Activated naive CD8-positive, alpha-beta T cell treated with anti-CD3 and anti-CD28 coated beads, Interleukin-2, amount 10 ng/mL, durations not matched to agents 7 days and 5 days (primary cell): Measurements from ENCODE around the gene AURKA. TPM values are rescaled to one million over a fixed set of nuclear protein-coding genes. Genes with fewer than 3 reads are reported as not detected.

ENCODE experiments used
- ATAC-seq: fragments of 150-1000 bp; cut with Tn5 transposase; one replicate; pipeline ENCODE4 v1.10.0; 2021; ENCODE audit warnings: low read depth, moderate library complexity
- POLR2A ChIA-PET: fragments of 350-600 bp; sonication (Branson Sonifier 250); formaldehyde crosslinking; loops from one replicate; lab custom pipeline; 2021; ENCODE audit warnings: antibody characterized with exemption; lab: Charles Lee
- DNase-seq: peaks from one replicate; pipeline ENCODE4 v3.0.0; 2021
- H3K27ac Mint-ChIP-seq: one replicate; pipeline ENCODE4 v1.8.0; 2022; ENCODE audit warnings: mild to moderate bottlenecking, mixed read lengths
- H3K27me3 Mint-ChIP-seq: one replicate; pipeline ENCODE4 v1.8.0; 2022; ENCODE audit warnings: mild to moderate bottlenecking, moderate library complexity, mixed read lengths
- H3K36me3 Mint-ChIP-seq: one replicate; pipeline ENCODE4 v1.8.0; 2021; ENCODE audit warnings: mild to moderate bottlenecking, mixed read lengths
- H3K4me1 Mint-ChIP-seq: one replicate; pipeline ENCODE4 v1.8.0; 2021; ENCODE audit warnings: mixed read lengths
- H3K4me3 Mint-ChIP-seq: one replicate; pipeline ENCODE4 v1.8.0; 2022; ENCODE audit warnings: mild to moderate bottlenecking, moderate library complexity, mixed read lengths
- H3K9me3 Mint-ChIP-seq: one replicate; pipeline ENCODE4 v1.8.0; 2021; ENCODE audit warnings: mixed read lengths
- total RNA-seq, 2 experiments: library from RNA; stranded (reverse); gene quantifications; one replicate each; pipeline ENCODE4 v1.2.3, GENCODE V29; 2021

The AURKA gene
- total RNA-seq, 2 experiments from 2014 or later = 52.4 to 60.1 TPM

- Mint-ChIP-seq H3K27ac (no peak overlapping the region), H3K4me1 (peaks cover 14% of the 10 kb centered on the region), H3K36me3 (no peaks in the 10 kb centered on the region), H3K9me3 (no peaks in the 10 kb centered on the region), H3K27me3 (peaks cover 10% of the 10 kb centered on the region), H3K4me3 (peak overlapping the region; percentile 71)
- POLR2A ChIA-PET = no interaction called here
- no peak for DNase-seq
- no peak for ATAC-seq
These were observed 31.7 kb downstream of the AURKA start for GRCh38 chr20:56360133-56360907.

DNA sequence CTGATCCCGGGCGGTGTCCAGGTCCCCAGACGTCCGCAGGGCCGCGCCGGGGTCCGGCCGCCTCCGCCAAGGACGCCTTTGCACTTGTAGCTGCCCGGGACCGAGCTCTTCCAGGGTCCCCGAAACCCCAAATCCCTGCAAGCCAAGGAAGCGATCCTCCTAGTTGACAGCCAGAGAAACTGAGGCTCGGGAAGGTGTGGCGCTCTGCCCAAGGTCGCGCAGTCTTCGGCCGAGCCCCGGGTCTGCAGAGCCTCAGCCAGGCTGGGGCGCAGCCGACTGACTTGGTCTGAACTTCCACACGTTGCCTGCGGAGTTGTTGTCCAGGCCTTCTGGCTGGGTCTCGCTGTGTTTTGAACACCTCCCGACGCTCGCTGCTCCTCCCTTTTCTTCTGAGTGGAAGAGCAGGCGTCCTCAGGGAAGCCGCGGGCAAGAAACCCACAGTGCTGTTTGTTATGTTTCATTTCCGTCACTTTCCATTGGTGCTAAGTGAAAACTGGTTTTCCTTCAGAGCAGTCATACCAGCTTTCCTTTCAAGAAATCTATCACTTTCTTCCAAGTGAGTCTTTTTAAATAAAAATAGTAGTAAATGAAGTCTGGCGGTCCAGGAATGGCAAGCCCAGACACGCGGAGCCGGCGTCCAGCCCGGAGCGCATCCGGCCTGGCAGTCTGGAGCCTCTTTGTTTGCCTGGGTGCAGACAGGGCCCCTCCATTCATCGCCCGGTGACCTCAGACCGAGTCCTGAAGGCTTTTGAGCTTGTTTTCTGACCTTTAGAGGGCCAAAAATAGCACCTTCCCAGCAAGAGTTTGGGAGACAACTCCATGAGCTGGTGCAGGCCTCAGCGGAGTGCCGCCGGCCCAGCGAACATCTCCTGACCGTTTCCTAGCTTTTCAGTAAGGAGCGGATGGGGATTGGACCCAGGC lies 32.5 kb downstream of the AURKA start:
- Mint-ChIP-seq H3K36me3 (no peaks in the 10 kb centered on the region), H3K4me1 (peaks cover 14% of the 10 kb centered on the region), H3K27me3 (peaks cover 10% of the 10 kb centered on the region), H3K4me3 (peak overlapping the region; percentile 87), H3K27ac (peak overlapping the region; percentile 58), H3K9me3 (no peaks in the 10 kb centered on the region)
- POLR2A ChIA-PET = interaction anchor here (2.2 kb wide), 1 partner anchor 32 kb away, joined by 13 read pairs; the partner anchor contains the start of genes AURKA and CSTF1
- DNase-seq = no peak
- no peak for ATAC-seq

GRCh38 chr20:56358600-56359211 lies 33.3 kb downstream of the AURKA start, which contains the start of gene FAM210B:
Gene FAM210B (plus strand): TSS chr20:56358974. CDS start chr20:56359006, 32 bp downstream.
- DNase-seq = peak; percentile 87
- Mint-ChIP-seq H3K4me1 (peaks cover 14% of the 10 kb centered on the region), H3K27ac (peak within 1 kb of the TSS; percentile 58), H3K36me3 (no peaks in the 10 kb centered on the region), H3K27me3 (peaks cover 10% of the 10 kb centered on the region), H3K4me3 (peak within 1 kb of the TSS; percentile 87), H3K9me3 (no peaks in the 10 kb centered on the region)
- POLR2A ChIA-PET = interaction anchor here (2.2 kb wide), 1 partner anchor 33 kb away, joined by 13 read pairs; the partner anchor contains the start of genes AURKA and CSTF1
- peak; percentile 100 for ATAC-seq

DNA sequence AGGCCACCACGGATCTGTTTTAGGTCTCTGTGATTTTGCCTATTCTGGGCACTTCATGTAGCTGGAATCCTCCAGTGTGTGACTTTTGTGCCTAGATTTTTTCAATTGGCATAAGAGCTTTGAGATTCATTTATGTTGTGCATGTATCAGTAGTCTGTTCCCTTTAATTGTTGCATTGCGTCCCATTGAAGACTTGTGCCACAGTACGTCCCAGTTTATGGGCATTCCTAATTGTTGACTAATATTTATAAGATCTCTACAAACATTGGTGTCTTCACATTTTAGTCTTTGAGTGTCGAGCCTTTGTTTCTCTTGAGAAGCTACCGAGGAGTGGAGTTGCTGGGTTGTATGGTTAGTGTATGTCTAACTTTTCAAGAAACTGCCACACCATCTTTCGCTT lies 33.9 kb downstream of the AURKA start:
- Mint-ChIP-seq H3K4me1 (peaks cover 14% of the 10 kb centered on the region), H3K27ac (no peak overlapping the region), H3K36me3 (no peaks in the 10 kb centered on the region), H3K4me3 (peak overlapping the region; percentile 74), H3K9me3 (no peaks in the 10 kb centered on the region), H3K27me3 (peaks cover 14% of the 10 kb centered on the region)
- ATAC-seq (no peak), DNase-seq (no peak)
- POLR2A ChIA-PET = interaction anchor here (2.2 kb wide), 1 partner anchor 34 kb away, joined by 13 read pairs; the partner anchor contains the start of genes AURKA and CSTF1

- Mint-ChIP-seq H3K4me1 (peaks cover 2% of the 10 kb centered on the region), H3K27ac (no peak overlapping the region), H3K36me3 (no peaks in the 10 kb centered on the region), H3K9me3 (no peaks in the 10 kb centered on the region), H3K27me3 (peaks cover 20% of the 10 kb centered on the region), H3K4me3 (no peak overlapping the region)
- ATAC-seq (no peak), DNase-seq (no peak)
- POLR2A ChIA-PET = no interaction called here
These were observed 38.7 kb downstream of the AURKA start for GRCh38 chr20:56353356-56353755.

GRCh38 chr20:56352345-56353055 lies 39.5 kb downstream of the AURKA start:
- Mint-ChIP-seq H3K9me3 (no peaks in the 10 kb centered on the region), H3K36me3 (no peaks in the 10 kb centered on the region), H3K27me3 (peaks cover 25% of the 10 kb centered on the region), H3K27ac (no peak overlapping the region), H3K4me3 (no peak overlapping the region), H3K4me1 (no peaks in the 10 kb centered on the region)
- DNase-seq = no peak
- POLR2A ChIA-PET = no interaction called here
- ATAC-seq = no peak

DNA sequence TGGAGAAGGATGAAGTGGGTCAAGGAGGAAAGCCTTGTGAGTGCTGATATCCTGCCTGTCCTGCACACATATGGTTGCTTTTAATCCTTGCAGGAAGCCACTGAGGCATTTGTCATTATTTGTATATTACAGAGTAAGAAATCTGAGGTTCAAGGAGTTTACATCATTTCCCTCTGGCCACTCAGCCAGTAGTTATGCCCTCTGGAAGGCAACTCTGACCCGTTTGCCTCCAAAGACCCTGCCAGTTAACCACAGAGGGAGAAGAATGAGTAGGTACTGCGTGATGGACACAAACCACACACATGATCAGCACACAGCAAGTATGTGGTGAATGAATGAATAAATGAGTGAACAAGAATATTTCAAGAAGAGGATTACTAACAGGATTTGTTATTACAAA lies 41.2 kb downstream of the AURKA start:
- POLR2A ChIA-PET = no interaction called here
- H3K4me3 Mint-ChIP-seq = no peak overlapping the region
- H3K27ac Mint-ChIP-seq = no peak overlapping the region
- no peak for DNase-seq
- H3K9me3 Mint-ChIP-seq = no peaks in the 10 kb centered on the region
- peaks cover 2% of the 10 kb centered on the region for H3K4me1 Mint-ChIP-seq
- H3K27me3 Mint-ChIP-seq = peaks cover 28% of the 10 kb centered on the region
- H3K36me3 Mint-ChIP-seq = no peaks in the 10 kb centered on the region
- no peak for ATAC-seq

GRCh38 chr20:56348746-56349145 lies 43.3 kb downstream of the AURKA start:
- no peaks in the 10 kb centered on the region for H3K9me3 Mint-ChIP-seq
- POLR2A ChIA-PET = no interaction called here
- H3K27ac Mint-ChIP-seq = no peak overlapping the region
- DNase-seq (no peak), ATAC-seq (no peak)
- no peaks in the 10 kb centered on the region for H3K36me3 Mint-ChIP-seq
- H3K4me3 Mint-ChIP-seq = no peak overlapping the region
- H3K27me3 Mint-ChIP-seq = peaks cover 45% of the 10 kb centered on the region
- H3K4me1 Mint-ChIP-seq = peaks cover 2% of the 10 kb centered on the region

- peaks cover 2% of the 10 kb centered on the region for H3K4me1 Mint-ChIP-seq
- H3K4me3 Mint-ChIP-seq = no peak overlapping the region
- H3K9me3 Mint-ChIP-seq = no peaks in the 10 kb centered on the region
- no peaks in the 10 kb centered on the region for H3K36me3 Mint-ChIP-seq
- DNase-seq (no peak), ATAC-seq (no peak)
- H3K27ac Mint-ChIP-seq = no peak overlapping the region
- POLR2A ChIA-PET = no interaction called here
- H3K27me3 Mint-ChIP-seq = peaks cover 47% of the 10 kb centered on the region
These were observed 43.7 kb downstream of the AURKA start for GRCh38 chr20:56348305-56348693.

GRCh38 chr20:56347628-56348304 lies 44.2 kb downstream of the AURKA start:
- peaks cover 2% of the 10 kb centered on the region for H3K4me1 Mint-ChIP-seq
- DNase-seq = no peak
- H3K9me3 Mint-ChIP-seq = no peaks in the 10 kb centered on the region
- no peak for ATAC-seq
- no peak overlapping the region for H3K4me3 Mint-ChIP-seq
- POLR2A ChIA-PET = no interaction called here
- no peak overlapping the region for H3K27ac Mint-ChIP-seq
- H3K36me3 Mint-ChIP-seq = no peaks in the 10 kb centered on the region
- H3K27me3 Mint-ChIP-seq = peaks cover 51% of the 10 kb centered on the region

DNA sequence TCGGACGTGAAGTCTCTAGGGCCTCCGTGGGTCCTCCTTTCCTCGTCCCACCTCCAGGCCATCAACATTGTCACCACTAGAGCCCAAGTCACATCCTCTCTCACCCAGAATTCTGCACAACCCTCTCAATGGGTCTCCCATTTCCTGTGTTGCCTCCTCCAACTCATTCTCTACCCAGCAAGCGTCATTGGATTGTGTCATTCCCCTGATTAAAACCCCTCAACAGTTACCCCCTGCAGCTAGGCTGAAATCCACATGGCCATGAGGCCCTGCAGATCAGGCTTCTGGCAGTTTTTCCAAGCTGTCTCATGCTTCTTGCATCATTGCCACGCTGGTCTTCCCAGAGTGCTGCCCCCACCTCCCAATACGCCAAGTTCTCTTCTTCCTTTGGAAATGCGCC lies 46.1 kb downstream of the AURKA start:
- Mint-ChIP-seq H3K9me3 (no peaks in the 10 kb centered on the region), H3K27ac (no peak overlapping the region), H3K4me3 (no peak overlapping the region), H3K4me1 (peaks cover 2% of the 10 kb centered on the region), H3K36me3 (no peaks in the 10 kb centered on the region), H3K27me3 (peaks cover 62% of the 10 kb centered on the region)
- DNase-seq (no peak), ATAC-seq (no peak)
- POLR2A ChIA-PET = no interaction called here

DNA sequence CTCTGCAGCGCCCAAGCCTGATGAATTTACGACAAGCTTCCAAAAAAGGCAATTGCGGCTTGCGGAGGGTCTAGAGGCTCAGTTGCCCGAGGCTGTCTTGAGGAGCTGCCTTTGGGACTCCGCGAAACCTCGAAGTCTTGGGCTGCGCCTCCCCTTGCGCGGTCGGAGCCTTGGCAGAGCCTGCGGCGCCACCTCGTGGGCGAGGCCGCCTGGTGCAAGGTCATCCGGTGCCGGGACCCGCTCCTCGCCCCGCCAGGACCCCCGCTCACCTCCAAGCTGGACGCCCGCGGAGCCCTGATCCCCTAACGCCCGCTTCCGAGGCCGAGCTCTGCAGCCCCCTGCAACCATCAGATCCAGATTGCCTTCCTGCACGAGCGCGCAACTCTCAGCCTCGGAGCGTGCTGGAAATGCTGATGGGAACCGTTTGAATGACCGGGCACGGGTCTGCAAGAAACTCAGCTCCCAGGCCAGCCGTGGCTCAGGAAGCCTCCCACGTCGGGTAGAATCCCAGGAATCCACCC lies 48.1 kb downstream of the AURKA start:
- POLR2A ChIA-PET = no interaction called here
- H3K36me3 Mint-ChIP-seq = no peaks in the 10 kb centered on the region
- H3K27ac Mint-ChIP-seq = no peak overlapping the region
- ATAC-seq = peak; percentile 74
- H3K27me3 Mint-ChIP-seq = peaks cover 71% of the 10 kb centered on the region
- peak; percentile 70 for DNase-seq
- H3K4me3 Mint-ChIP-seq = no peak overlapping the region
- H3K9me3 Mint-ChIP-seq = no peaks in the 10 kb centered on the region
- peaks cover 2% of the 10 kb centered on the region for H3K4me1 Mint-ChIP-seq
